ENCODE measurements around the gene WDR27.

GRCh38 chr6:169725125-169726048 lies 23.6 kb upstream of the WDR27 start:
- no peak for TF ChIP-seq CTCF (IDR thresholded peaks at IDR 0.05)
- TF ChIP-seq POLR2A (IDR thresholded peaks at IDR 0.05), result no peak
